A172 (cell line): ENCODE measurements around the gene C2orf69. TPM values are rescaled to one million over a fixed set of nuclear protein-coding genes. Genes with fewer than 3 reads are reported as not detected.

Source experiments
- DNase-seq: peaks from one replicate; pipeline ENCODE4 v3.0.0-alpha.2; 2015; ENCODE audit warnings: low spot score
- total RNA-seq: library from RNA; depleted of rRNA; stranded (reverse); fragments of >200 nt; shearing (Covaris generic); gene quantifications from 2 replicates; pipeline ENCODE4 v1.2.3, GENCODE V29; 2014

C2orf69 gene
- total RNA-seq, 1 experiment from 2014 or later = 28.6 TPM

- no peak for DNase-seq
Observed at GRCh38 chr2:199914372-199914958, 3.4 kb downstream of the C2orf69 start.

- no peak for DNase-seq
Observed at GRCh38 chr2:199916980-199917379, 5.9 kb downstream of the C2orf69 start.

- no peak for DNase-seq
Observed at GRCh38 chr2:199922856-199923255, 11.8 kb downstream of the C2orf69 start.

GRCh38 chr2:199923924-199924323, 12.8 kb downstream of the C2orf69 start:
- no peak for DNase-seq

GRCh38 chr2:199926806-199927205, 15.7 kb downstream of the C2orf69 start:
- DNase-seq = no peak

- no peak for DNase-seq
Observed at GRCh38 chr2:199928226-199928625, 17.1 kb downstream of the C2orf69 start.

- DNase-seq = no peak
Observed at GRCh38 chr2:199928626-199929025, 17.5 kb downstream of the C2orf69 start.

- DNase-seq = no peak
Observed at GRCh38 chr2:199929262-199929661, 18.2 kb downstream of the C2orf69 start.

- peak; percentile 37 for DNase-seq
Observed at GRCh38 chr2:199932312-199932855, 21.3 kb downstream of the C2orf69 start.

GRCh38 chr2:199933466-199933865, 22.4 kb downstream of the C2orf69 start:
- DNase-seq = no peak

- no peak for DNase-seq
Observed at GRCh38 chr2:199936554-199936953, 25.5 kb downstream of the C2orf69 start.

- DNase-seq = peak; percentile 14
Observed at GRCh38 chr2:199940373-199940772, 29.3 kb downstream of the C2orf69 start.

- DNase-seq = no peak
Observed at GRCh38 chr2:199943373-199943772, 32.3 kb downstream of the C2orf69 start.

GRCh38 chr2:199946196-199946595, 35.1 kb downstream of the C2orf69 start:
- DNase-seq = no peak

GRCh38 chr2:199946836-199947235, 35.7 kb downstream of the C2orf69 start:
- no peak for DNase-seq

GRCh38 chr2:199950396-199950795, 39.3 kb downstream of the C2orf69 start:
- no peak for DNase-seq

- DNase-seq = no peak
Observed at GRCh38 chr2:199951023-199951422, 39.9 kb downstream of the C2orf69 start.

- peak; percentile 47 for DNase-seq
Observed at GRCh38 chr2:199955007-199955338, 43.9 kb downstream of the C2orf69 start.

GRCh38 chr2:199955339-199956061, 44.4 kb downstream of the C2orf69 start, which contains the start of the genes MAIP1 and TYW5:
Gene MAIP1, plus strand, starts transcription at chr2:199955582. Its CDS starts 217 bp downstream, at chr2:199955799.
Gene TYW5, minus strand, starts transcription at chr2:199955491. Its CDS starts 21 bp downstream, at chr2:199955470.
- DNase-seq = peak; percentile 72

GRCh38 chr2:199956062-199956380, 44.9 kb downstream of the C2orf69 start:
- peak; percentile 32 for DNase-seq

GRCh38 chr2:199958014-199958413, 46.9 kb downstream of the C2orf69 start:
- DNase-seq = no peak

GRCh38 chr2:199962203-199962602, 51.1 kb downstream of the C2orf69 start:
- DNase-seq = no peak

GRCh38 chr2:199966405-199966804, 55.3 kb downstream of the C2orf69 start:
- no peak for DNase-seq
